VCaP (cell line): ENCODE measurements around the gene HOXC4.

ENCODE experiments used
- H3K27ac ChIP-seq: fragments of 450-650 bp; 2 replicates; pipeline ENCODE4 v1.5.1; 2017
- TF ChIP-seq, protein P1 (sequence below): fragments of 450-650 bp; conservative IDR thresholded peaks from 2 replicates; pipeline ENCODE4 v1.5.1; 2017; ENCODE audit warnings: mild to moderate bottlenecking, moderate library complexity

Gene HOXC4

DNA sequence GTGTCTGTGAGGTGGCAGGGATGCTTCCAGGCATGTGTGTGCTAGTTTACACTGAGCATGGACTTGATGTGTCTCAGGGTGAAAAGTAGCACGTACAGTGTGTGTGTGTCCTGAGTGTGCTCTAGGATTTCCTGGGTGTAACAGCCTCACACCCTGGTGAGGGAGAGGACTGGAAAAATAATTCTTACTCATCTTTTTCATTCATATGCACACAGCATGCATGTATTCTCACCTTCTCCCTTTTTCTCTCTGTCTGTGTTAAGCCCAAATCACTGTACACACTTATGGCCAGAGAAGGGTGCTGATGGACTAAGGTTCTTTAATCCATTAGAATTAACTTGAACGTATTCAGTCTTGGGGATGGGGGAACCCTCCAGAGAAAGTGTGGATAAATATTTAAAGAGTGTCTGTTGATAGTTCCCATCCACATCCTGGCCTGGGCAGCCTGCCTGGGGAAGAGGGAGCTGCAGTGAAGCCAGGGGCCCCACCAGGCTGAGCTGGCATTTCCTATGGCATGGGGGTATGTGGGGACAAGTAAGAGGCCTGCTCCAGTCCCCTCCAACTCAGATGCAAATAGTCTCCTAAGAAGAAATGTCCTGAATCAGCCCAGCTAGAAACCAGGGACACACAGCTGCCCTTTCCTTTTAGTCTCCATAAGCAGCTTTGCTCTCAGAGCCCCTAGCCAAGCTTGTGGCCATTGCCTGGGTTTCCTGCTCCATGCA, 45.9 kb upstream of the HOXC4 start:
- TF ChIP-seq, protein P1, sequence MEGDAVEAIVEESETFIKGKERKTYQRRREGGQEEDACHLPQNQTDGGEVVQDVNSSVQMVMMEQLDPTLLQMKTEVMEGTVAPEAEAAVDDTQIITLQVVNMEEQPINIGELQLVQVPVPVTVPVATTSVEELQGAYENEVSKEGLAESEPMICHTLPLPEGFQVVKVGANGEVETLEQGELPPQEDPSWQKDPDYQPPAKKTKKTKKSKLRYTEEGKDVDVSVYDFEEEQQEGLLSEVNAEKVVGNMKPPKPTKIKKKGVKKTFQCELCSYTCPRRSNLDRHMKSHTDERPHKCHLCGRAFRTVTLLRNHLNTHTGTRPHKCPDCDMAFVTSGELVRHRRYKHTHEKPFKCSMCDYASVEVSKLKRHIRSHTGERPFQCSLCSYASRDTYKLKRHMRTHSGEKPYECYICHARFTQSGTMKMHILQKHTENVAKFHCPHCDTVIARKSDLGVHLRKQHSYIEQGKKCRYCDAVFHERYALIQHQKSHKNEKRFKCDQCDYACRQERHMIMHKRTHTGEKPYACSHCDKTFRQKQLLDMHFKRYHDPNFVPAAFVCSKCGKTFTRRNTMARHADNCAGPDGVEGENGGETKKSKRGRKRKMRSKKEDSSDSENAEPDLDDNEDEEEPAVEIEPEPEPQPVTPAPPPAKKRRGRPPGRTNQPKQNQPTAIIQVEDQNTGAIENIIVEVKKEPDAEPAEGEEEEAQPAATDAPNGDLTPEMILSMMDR, result no peak

DNA sequence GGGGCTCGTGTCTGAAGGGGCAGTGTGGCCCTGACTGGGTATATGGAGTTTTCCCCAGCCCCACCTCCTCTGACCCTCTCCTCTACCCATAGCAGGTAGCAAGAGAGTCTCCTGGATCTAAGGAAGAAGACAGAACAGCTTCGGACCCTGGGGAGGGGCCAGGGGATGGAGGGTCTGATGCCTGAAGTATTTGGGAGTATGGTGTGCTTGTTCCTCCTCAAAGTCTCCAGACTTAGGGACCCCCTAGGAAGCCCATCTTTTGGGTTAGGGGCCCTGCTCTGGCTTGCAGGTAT, 45.4 kb upstream of the HOXC4 start:
- TF ChIP-seq, protein P1, result no peak
- H3K27ac ChIP-seq, result no peak overlapping the region

More for the DNA sequence above, 45.9 kb upstream of the HOXC4 start:
- no peak overlapping the region for H3K27ac ChIP-seq

DNA sequence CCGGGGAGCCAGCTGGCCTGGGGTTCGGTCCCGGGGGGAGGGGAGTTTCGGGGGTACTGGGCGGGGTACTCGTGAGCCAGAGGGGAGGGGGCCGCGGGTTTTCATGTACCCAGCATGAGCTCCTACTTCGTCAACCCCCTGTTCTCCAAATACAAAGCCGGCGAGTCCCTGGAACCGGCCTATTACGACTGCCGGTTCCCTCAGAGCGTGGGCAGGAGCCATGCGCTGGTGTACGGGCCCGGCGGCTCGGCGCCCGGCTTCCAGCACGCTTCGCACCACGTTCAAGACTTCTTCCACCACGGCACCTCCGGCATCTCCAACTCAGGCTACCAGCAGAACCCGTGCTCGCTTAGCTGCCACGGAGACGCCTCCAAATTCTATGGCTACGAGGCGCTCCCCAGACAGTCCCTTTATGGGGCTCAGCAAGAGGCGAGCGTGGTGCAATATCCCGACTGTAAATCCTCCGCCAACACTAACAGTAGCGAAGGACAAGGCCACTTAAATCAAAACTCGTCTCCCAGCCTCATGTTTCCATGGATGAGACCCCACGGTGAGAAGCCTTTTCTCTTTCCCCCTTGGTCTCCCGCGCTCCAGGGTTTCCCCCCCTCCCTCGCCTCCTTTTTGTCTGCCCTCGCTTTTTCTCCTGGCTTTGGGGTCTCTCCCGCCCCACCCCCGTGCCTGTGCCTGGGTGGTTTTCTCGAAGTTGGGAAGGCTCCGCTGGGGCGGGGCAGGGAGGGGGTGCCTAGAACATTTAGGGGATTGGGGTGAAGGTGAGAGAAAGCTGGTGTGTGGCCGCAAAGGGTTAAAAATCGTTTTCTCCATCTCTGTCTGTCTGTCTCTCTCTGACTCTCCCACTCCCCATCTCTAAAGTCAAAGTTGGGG, 44.2 kb upstream of the HOXC4 start:
- H3K27ac ChIP-seq, result peak overlapping the region; percentile 53; the same call in 1 of the 2 replicates
- TF ChIP-seq, protein P1, result no peak

DNA sequence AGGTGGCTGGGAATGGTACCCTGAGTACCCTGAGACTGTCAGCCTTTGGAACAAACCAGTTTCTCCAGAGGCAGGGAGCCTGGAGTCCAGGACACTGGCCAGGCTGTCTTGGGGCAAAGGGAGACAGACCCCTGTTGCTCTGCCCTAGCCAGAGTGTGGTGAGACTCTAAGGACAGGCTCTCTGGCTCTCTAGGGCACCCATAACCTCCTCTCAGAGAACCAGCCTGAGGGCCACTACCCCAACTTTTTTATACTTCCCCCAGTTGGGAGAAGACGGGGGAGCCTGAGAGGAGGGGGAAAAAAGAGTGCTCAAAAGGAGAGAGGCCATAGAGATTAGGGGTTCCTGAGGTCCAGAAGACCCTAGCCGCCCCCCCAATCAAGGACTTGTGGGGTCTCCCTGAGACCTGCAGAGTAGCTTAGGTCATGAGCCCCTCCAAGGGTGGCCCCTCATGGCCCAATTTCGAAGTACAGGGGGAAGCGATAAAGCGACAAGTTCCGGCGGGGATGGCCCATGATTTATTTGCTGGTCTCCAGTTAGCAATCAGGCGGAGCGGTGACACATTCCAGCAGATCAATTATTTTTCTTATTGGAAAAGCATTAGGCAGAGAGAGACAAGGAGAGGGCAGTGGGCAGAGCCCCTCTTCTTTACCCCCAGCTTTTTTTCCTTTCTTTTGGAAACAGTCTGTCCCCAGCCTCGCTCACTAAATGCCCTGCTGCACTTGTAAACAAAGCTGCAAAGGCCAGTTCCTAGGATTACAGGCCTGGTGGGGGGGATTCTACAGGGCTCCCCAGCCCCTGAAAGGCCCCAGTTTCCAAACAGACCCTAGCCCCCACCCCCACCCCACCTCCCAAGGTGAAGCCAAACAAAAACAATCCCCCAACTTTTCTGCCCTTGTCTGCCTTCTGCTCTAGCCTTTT, 43.3 kb upstream of the HOXC4 start:
- H3K27ac ChIP-seq, result no peak overlapping the region

DNA sequence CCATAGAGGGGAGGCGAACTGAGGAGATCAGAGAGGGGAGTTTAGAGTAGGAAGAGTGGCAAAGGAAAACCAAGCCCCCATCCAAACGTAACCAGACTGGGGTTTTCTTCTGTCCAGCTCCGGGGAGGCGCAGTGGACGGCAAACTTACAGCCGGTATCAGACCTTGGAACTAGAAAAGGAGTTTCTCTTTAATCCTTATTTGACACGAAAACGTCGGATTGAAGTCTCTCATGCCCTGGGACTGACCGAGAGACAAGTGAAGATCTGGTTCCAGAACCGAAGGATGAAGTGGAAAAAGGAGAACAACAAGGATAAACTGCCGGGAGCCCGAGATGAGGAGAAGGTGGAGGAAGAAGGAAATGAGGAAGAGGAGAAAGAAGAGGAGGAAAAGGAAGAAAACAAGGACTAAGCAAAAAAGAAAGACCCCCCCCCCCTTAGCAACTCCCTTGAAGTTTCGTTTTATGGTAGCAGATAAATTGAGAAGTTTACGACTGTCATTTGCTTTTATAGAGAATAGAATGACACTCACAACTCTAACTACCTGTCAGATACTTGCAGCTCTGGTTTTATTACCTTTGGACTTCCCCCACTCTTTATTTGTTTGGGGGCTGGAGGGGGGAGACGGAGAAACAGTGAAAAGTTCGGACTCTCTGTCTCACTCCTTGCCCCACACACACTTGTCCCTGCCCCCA, 42.5 kb upstream of the HOXC4 start:
- TF ChIP-seq, protein P1, result no peak
- H3K27ac ChIP-seq, result no peak overlapping the region

More for the DNA sequence above, 43.3 kb upstream of the HOXC4 start:
- TF ChIP-seq, protein P1, result no peak

DNA sequence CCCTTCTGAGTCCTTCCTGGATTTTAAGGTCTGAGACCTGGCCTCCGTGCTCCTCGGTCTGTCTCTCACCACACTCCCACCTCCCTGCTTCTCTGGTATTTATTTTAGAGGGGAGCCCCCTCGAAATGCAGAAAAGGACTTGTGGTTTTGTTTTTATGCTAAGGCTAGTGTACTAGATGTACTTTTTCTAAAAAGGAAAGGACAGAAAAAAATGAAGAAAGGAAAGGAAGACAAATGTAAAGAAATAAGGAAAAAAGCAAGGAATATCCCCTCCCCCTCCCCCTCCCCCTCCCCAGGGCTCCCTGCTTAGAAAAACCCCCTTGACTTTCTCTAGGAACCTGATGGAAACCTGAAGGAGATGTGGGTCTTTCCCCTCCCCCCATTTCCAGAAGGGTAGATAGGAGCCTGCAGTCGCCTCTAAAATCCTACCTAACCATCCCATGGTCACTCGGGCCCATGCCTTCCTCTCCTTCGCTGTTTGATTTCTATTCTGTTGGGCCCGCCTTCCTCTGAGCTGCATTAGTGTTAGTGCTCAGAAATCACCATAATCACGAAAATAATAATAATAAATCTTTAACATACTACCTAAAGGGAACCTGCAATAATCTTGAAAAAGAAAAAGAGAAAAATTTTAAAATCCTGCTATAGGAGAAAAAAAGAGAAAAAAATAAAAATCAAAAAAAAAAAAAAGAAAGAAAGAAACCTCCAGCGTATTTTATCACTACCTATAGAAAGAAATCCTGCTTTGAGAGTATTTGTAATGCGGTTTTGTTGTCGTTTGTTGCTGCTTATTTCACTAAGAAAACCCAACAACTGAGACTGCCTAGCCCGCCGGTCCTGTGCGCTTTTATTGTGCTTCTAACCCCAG, 41.7 kb upstream of the HOXC4 start:
- H3K27ac ChIP-seq, result no peak overlapping the region

More for the DNA sequence above, 41.7 kb upstream of the HOXC4 start:
- TF ChIP-seq, protein P1, result no peak
